ENCODE data around the gene CEP131. TPM values are rescaled to one million over a fixed set of nuclear protein-coding genes. Genes with fewer than 3 reads are reported as not detected.

Gene CEP131
- total and polyA plus RNA-seq, 2 of the 8 experiments (the other 6 are each of a cell fraction or from before 2014, with no cell fraction given): 5.9 to 23.2 TPM

GRCh38 chr17:81271226-81271625 is 48.5 kb upstream of the CEP131 start:
- H3K36me3 ChIP-seq (ENCODE audit: control insufficient read depth in 2 of 4, insufficient read depth in 4 of 4, low read length in 3 of 4): peaks cover 0 to 22% (median 3%) of the 10 kb centered on the region in 4 experiments; a peak in 3 of 8 replicates
- POLR2A ChIA-PET (ENCODE audit: partially characterized antibody): interaction anchor here (1.1 to 1.6 kb wide), 2 partner anchors 9 to 10 kb away, joined by 3 read pairs; no protein-coding TSS in a partner anchor
- H3K4me3 ChIP-seq (ENCODE audit: extremely low read depth in 1 of 4, insufficient read depth in 2 of 4, low read depth in 3 of 4, low read length in 4 of 4): no peak overlapping the region
- H3K4ac ChIP-seq (replicated peaks; ENCODE audit: insufficient read length, low read depth, low read length): no peak overlapping the region
- H4K8ac ChIP-seq (ENCODE audit: extremely low read depth, insufficient read depth, low read length): no peak overlapping the region
- H4K91ac ChIP-seq (replicated peaks; ENCODE audit: insufficient read length, low read length): no peak overlapping the region
- no peak overlapping the region for H3K9ac ChIP-seq (replicated peaks in 1 of 4; ENCODE audit: extremely low read depth in 1 of 4, low read depth in 3 of 4, low read length in 3 of 4)
- no peak overlapping the region for H3K56ac ChIP-seq (replicated peaks; ENCODE audit: insufficient read length, low read depth, low read length)
- 94% methylated on average over 12 of the region's 12 CpGs; no CpG with 5 or more reads in 1 of the 2 experiments for WGBS, 2 experiments (ENCODE audit: extremely low coverage in 1 of 2, insufficient coverage in 1 of 2, insufficient read length in 1 of 2, insufficient replicate concordance in 2 of 2, low coverage in 1 of 2, low lambda C conversion rate in 2 of 2, missing lambda C conversion rate in 1 of 2)
- H2BK5ac ChIP-seq (ENCODE audit: low read depth, low read length): no peak overlapping the region
- CTCF ChIA-PET (ENCODE audit: partially characterized antibody): interaction anchor here (0.6 to 1.4 kb wide), 7 partner anchors 9 to 423 kb away, joined by 3 to 5 read pairs (median 3); no protein-coding TSS in a partner anchor
- H2BK20ac ChIP-seq (ENCODE audit: low read length): no peak overlapping the region
- H2AK5ac ChIP-seq (ENCODE audit: low read depth, low read length): no peak overlapping the region
- H2BK120ac ChIP-seq (replicated peaks; ENCODE audit: low read depth, low read length): no peak overlapping the region
- H3K79me2 ChIP-seq (ENCODE audit: control insufficient read depth in 1 of 2, insufficient read depth in 2 of 2, low read length in 2 of 2): no peaks in the 10 kb centered on the region
- no peaks in the 10 kb centered on the region for H3K27me3 ChIP-seq (replicated peaks in 1 of 4; ENCODE audit: control insufficient read depth in 3 of 4, extremely low read depth in 1 of 4, insufficient read depth in 3 of 4, low read length in 3 of 4)
- H3K23ac ChIP-seq (ENCODE audit: insufficient read length): no peak overlapping the region
- no peaks in the 10 kb centered on the region for H3K4me1 ChIP-seq (replicated peaks in 1 of 4; ENCODE audit: control insufficient read depth in 3 of 4, insufficient read depth in 4 of 4, low read length in 3 of 4)
- H3K9me3 ChIP-seq (ENCODE audit: insufficient read depth in 2 of 2, low read depth in 1 of 2, low read length in 1 of 2): no peaks in the 10 kb centered on the region
- no peak overlapping the region for H2BK15ac ChIP-seq (ENCODE audit: low read length)
- H4K20me1 ChIP-seq (replicated peaks in 1 of 2; ENCODE audit: control insufficient read depth in 1 of 2, insufficient read depth in 2 of 2, low read length in 2 of 2): peaks cover 5 to 6% of the 10 kb centered on the region in 2 experiments
- H2BK12ac ChIP-seq (ENCODE audit: low read depth, low read length): no peak overlapping the region
- H3K23me2 ChIP-seq (ENCODE audit: low read depth, low read length): no peaks in the 10 kb centered on the region
- H3K14ac ChIP-seq (ENCODE audit: insufficient read length): no peak overlapping the region
- no peak overlapping the region for H3K4me2 ChIP-seq (ENCODE audit: insufficient read depth in 1 of 2, low read depth in 2 of 2, low read length in 2 of 2)
- H4K5ac ChIP-seq (ENCODE audit: insufficient read length, low read depth, low read length): no peak overlapping the region
- DNase-seq (ENCODE audit: low read depth in 1 of 2, low spot score in 2 of 2) (no peak), FAIRE-seq (no peak)
- no peaks in the 10 kb centered on the region for H3K79me1 ChIP-seq (ENCODE audit: low read depth, low read length)
- no peak overlapping the region for H3K18ac ChIP-seq (ENCODE audit: extremely low read depth, low read length)
- no peak overlapping the region for H2AFZ ChIP-seq (ENCODE audit: low read length)
- H3K27ac ChIP-seq (ENCODE audit: low read depth, low read length): no peak overlapping the region
- no peak for TF ChIP-seq GABPA (IDR thresholded peaks at IDR 0.05; ENCODE audit: borderline replicate concordance, insufficient read depth, low read length)
- TF ChIP-seq CHD1 (IDR thresholded peaks at IDR 0.05; ENCODE audit: low read depth, low read length): no peak
- no peak for TF ChIP-seq SIX5 (IDR thresholded peaks at IDR 0.05; ENCODE audit: low read depth, low read length)
- TF ChIP-seq RBBP5 (IDR thresholded peaks at IDR 0.05; ENCODE audit: borderline replicate concordance, low read depth, low read length): no peak
- no peak for TF ChIP-seq JUND (IDR thresholded peaks at IDR 0.05; ENCODE audit: low read length)
- TF ChIP-seq KDM5A (IDR thresholded peaks at IDR 0.05; ENCODE audit: low read length): no peak
- no peak for TF ChIP-seq RNF2 (IDR thresholded peaks at IDR 0.05; ENCODE audit: borderline replicate concordance, low read depth, low read length, missing control alignments, poor library complexity, severe bottlenecking)
- TF ChIP-seq YY1 (IDR thresholded peaks at IDR 0.05; ENCODE audit: low read depth, low read length): no peak
- no peak for TF ChIP-seq CEBPB (IDR thresholded peaks at IDR 0.05; ENCODE audit: low read depth, low read length)
- TF ChIP-seq ATF2 (IDR thresholded peaks at IDR 0.05; ENCODE audit: low read length): no peak
- TF ChIP-seq USF2 (IDR thresholded peaks at IDR 0.05; ENCODE audit: low read length): no peak
- no peak for TF ChIP-seq SIRT6 (IDR thresholded peaks at IDR 0.05; ENCODE audit: low read length)

Data from H1 (cell line).